Body of pancreas (tissue), 4 donors: Measurements from ENCODE around the gene EPN1. TPM values are rescaled to one million over a fixed set of nuclear protein-coding genes. Genes with fewer than 3 reads are reported as not detected.
"Not testable (repeated sequence)": the region's sequence is repeated elsewhere in the genome, so short reads cannot be mapped to it uniquely, and the experiment has no call there.

ENCODE experiments used
- ATAC-seq: fragments of 150-250 bp; one replicate; pipeline ENCODE4 v1.9.1; 2016
- DNase-seq, 4 donors: peaks; one replicate each; pipeline ENCODE4 v3.0.0-alpha.2; 2019
- H3K27ac ChIP-seq, 4 donors: fragments of 200-600 bp; sonication (generic); 1 replicate in 3 of 4; 2 replicates in 1 of 4; pipeline versions ENCODE4 v1.5.1 to v1.6.1; 2016 to 2019; ENCODE audit warnings: mild to moderate bottlenecking in 1 of 4, mixed read lengths in 1 of 4, moderate library complexity in 1 of 4
- H3K27me3 ChIP-seq, 2 donors: fragments of 200-600 bp; sonication (generic); one replicate each; pipeline ENCODE4 v1.6.0; 2016; ENCODE audit warnings: mild to moderate bottlenecking in 1 of 2
- H3K36me3 ChIP-seq, 2 donors: fragments of 200-600 bp; sonication (generic); replicated peaks in 1 of 2; 2 replicates each; pipeline ENCODE4 v1.5.1; 2016; ENCODE audit warnings: low read depth in 2 of 2; ENCODE audit not compliant: insufficient read depth in 1 of 2
- H3K4me1 ChIP-seq: fragments of 200-600 bp; sonication (generic); one replicate; pipeline ENCODE4 v1.6.0; 2016
- H3K4me3 ChIP-seq, 2 donors: fragments of 200-600 bp; sonication (generic); 1 replicate in 1 of 2; 2 replicates in 1 of 2; pipeline ENCODE4 v1.5.1; 2016 to 2019
- H3K9me3 ChIP-seq, 3 donors: fragments of 200-600 bp; sonication (generic); 1 replicate in 2 of 3; 2 replicates in 1 of 3; pipeline ENCODE4 v1.5.1; 2016
- POLR2A ChIP-seq, 3 donors: fragments of 450-650 bp; IDR thresholded peaks; one replicate each; pipeline ENCODE4 v1.6.1; 2016; ENCODE audit warnings: antibody characterized with exemption in 3 of 3, mild to moderate bottlenecking in 2 of 3
- WGBS, 2 donors: methylation state at CpG; one replicate each; pipeline ENCODE4 v1.1.5; 2017; 5-methylcytosine and 5-hydroxymethylcytosine counted together
- intact Hi-C: fragments of 100-400 bp; cut with DNase I; formaldehyde crosslinking; loops from one replicate; pipeline ENCODE4 v1.15.1; 2023
- total RNA-seq, 2 donors: library from RNA; depleted of rRNA; stranded (reverse); fragments of >200 nt; gene quantifications; one replicate each; pipeline ENCODE4 v1.1.0, GENCODE V29; 2016
- TF ChIP-seq, protein P1 (sequence below), 7 experiments: fragments of 450-650 bp in 4 of 7; fragments of 200-600 bp in 3 of 7; sonication (generic) in 3 of 7; IDR thresholded peaks; one replicate each; pipeline ENCODE4 v1.5.1; 2016 to 2019; ENCODE audit warnings: antibody characterized with exemption in 7 of 7

The EPN1 gene
- total RNA-seq, 2 donors from 2014 or later, result 52.1 to 52.4 TPM

GRCh38 chr19:55712804-55713631 lies 38.0 kb downstream of the EPN1 start:
- H3K27me3 ChIP-seq, result peaks cover 0 to 6% of the 10 kb centered on the region in 2 donors
- H3K36me3 ChIP-seq, result no peaks in the 10 kb centered on the region
- no peaks in the 10 kb centered on the region for H3K9me3 ChIP-seq
- intact Hi-C loops, result no loop called here
- DNase-seq (no peak), ATAC-seq (no peak)
- no peak overlapping the region for H3K27ac ChIP-seq
- peaks cover 1% of the 10 kb centered on the region for H3K4me1 ChIP-seq
- no peak overlapping the region for H3K4me3 ChIP-seq
- TF ChIP-seq POLR2A (IDR thresholded peaks at IDR 0.05), result no peak
- TF ChIP-seq, protein P1, sequence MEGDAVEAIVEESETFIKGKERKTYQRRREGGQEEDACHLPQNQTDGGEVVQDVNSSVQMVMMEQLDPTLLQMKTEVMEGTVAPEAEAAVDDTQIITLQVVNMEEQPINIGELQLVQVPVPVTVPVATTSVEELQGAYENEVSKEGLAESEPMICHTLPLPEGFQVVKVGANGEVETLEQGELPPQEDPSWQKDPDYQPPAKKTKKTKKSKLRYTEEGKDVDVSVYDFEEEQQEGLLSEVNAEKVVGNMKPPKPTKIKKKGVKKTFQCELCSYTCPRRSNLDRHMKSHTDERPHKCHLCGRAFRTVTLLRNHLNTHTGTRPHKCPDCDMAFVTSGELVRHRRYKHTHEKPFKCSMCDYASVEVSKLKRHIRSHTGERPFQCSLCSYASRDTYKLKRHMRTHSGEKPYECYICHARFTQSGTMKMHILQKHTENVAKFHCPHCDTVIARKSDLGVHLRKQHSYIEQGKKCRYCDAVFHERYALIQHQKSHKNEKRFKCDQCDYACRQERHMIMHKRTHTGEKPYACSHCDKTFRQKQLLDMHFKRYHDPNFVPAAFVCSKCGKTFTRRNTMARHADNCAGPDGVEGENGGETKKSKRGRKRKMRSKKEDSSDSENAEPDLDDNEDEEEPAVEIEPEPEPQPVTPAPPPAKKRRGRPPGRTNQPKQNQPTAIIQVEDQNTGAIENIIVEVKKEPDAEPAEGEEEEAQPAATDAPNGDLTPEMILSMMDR (IDR thresholded peaks at IDR 0.05), result no peak
- WGBS, 2 donors, result 68 to 79% methylated on average over 2 of the region's 3 CpGs

GRCh38 chr19:55716531-55716930 lies 41.5 kb downstream of the EPN1 start:
- no peaks in the 10 kb centered on the region for H3K36me3 ChIP-seq
- no peaks in the 10 kb centered on the region for H3K9me3 ChIP-seq
- H3K4me3 ChIP-seq, result no peak overlapping the region
- H3K27ac ChIP-seq, result no peak overlapping the region
- H3K27me3 ChIP-seq, result peaks cover 0 to 6% of the 10 kb centered on the region in 2 donors
- no peak for DNase-seq
- ATAC-seq, result no peak
- WGBS, 2 donors, result 72 to 79% methylated on average over 15 of the region's 15 CpGs
- intact Hi-C loops, result no loop called here
- H3K4me1 ChIP-seq, result peaks cover 4% of the 10 kb centered on the region
- TF ChIP-seq POLR2A (IDR thresholded peaks at IDR 0.05), result no peak
- TF ChIP-seq, protein P1 (IDR thresholded peaks at IDR 0.05), result no peak

DNA sequence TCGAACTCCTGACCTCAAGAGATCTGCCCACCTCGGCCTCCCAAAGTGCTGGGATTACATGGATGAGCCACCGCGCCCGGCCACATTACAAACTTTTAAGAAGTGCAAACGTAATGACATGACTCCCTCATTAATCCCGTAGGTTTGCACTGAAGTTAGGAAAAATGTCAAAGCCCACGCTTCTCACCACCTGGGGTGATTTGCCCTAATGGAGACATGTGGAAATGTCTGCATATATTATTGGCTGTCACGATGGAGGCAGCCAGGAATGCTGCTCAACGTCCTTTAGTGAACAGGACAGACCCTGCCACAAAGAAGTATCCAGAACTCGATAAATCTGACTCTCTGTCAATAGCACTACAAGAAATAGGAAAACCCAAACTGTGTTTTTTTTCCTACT lies 42.2 kb downstream of the EPN1 start:
- Histone ChIP-seq H3K4me1 (peaks cover 4% of the 10 kb centered on the region), H3K27me3 (peaks cover 0 to 6% of the 10 kb centered on the region in 2 donors), H3K36me3 (no peaks in the 10 kb centered on the region), H3K27ac (no peak overlapping the region), H3K4me3 (no peak overlapping the region), H3K9me3 (no peaks in the 10 kb centered on the region)
- WGBS, 2 donors, result 53 to 64% methylated on average over 11 of the region's 11 CpGs
- ATAC-seq, result no peak
- intact Hi-C loops, result no loop called here
- DNase-seq, result no peak
- no peak for TF ChIP-seq POLR2A (IDR thresholded peaks at IDR 0.05)
- TF ChIP-seq, protein P1 (IDR thresholded peaks at IDR 0.05), result no peak

GRCh38 chr19:55717879-55718711 lies 43.1 kb downstream of the EPN1 start:
- intact Hi-C loops, result not testable (repeated sequence)

DNA sequence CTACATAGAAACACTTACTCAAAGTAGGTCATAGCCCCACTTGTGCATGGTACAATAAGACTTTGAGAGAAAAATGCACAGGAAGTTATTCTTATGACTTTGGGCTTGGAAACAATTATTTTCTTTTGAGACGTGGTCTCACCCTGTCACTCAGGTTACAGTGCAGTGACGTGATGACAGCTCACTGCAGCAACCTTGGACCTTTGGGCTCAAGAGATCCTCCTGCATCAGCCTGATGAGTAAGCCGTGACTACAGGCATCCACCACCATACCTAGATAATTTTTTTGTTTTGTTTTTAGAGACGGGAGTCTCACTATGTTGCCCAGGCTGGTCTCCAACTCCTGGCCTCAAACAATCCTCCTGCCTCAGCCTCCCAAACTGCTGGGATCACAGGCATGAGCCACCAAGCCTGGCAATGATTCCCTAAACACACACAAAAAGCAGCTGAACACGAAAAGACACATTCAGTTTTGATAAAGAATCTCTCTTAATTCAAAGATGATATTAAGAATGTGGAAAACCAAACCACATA lies 45.3 kb downstream of the EPN1 start:
- ATAC-seq, result no peak
- intact Hi-C loops, result no loop called here
- TF ChIP-seq, protein P1 (IDR thresholded peaks at IDR 0.05), result no peak
- no peak for TF ChIP-seq POLR2A (IDR thresholded peaks at IDR 0.05)

More at GRCh38 chr19:55717879-55718711, 43.1 kb downstream of the EPN1 start:
- not testable (repeated sequence) for H3K36me3 ChIP-seq, H3K4me3 ChIP-seq, H3K9me3 ChIP-seq, H3K27me3 ChIP-seq, H3K27ac ChIP-seq, ATAC-seq, H3K4me1 ChIP-seq, DNase-seq
- 22 to 25% methylated on average over 13 of the region's 13 CpGs for WGBS, 2 donors

More for the DNA sequence above, 45.3 kb downstream of the EPN1 start:
- no peaks in the 10 kb centered on the region for H3K27me3 ChIP-seq
- H3K9me3 ChIP-seq, result no peaks in the 10 kb centered on the region
- no peak overlapping the region for H3K27ac ChIP-seq
- H3K4me3 ChIP-seq, result no peak overlapping the region
- peaks cover 4% of the 10 kb centered on the region for H3K4me1 ChIP-seq
- no peaks in the 10 kb centered on the region for H3K36me3 ChIP-seq
- WGBS, 2 donors, result 48 to 65% methylated on average over 5 of the region's 5 CpGs
- no peak for DNase-seq
